Spleen (tissue), 7 donors: Measurements from ENCODE around the gene GSK3B.

Experiments used
- CTCF ChIP-seq, 11 experiments: fragments of 200-600 bp in 7 of 11; fragments of 450-650 bp in 4 of 11; sonication (generic) in 4 of 11; IDR thresholded peaks in 8 of 11; conservative IDR thresholded peaks in 3 of 11; 1 replicate in 7 of 11; 2 replicates in 4 of 11; pipeline versions ENCODE4 v1.4.0 to v1.8.0; 2016 to 2021; ENCODE audit warnings: antibody characterized with exemption in 11 of 11, inconsistent platforms in 4 of 11, mild to moderate bottlenecking in 1 of 11
- POLR2A ChIP-seq, 3 donors: fragments of 450-650 bp; IDR thresholded peaks; one replicate each; pipeline ENCODE4 v1.5.1; 2017; ENCODE audit warnings: antibody characterized with exemption in 3 of 3, mild to moderate bottlenecking in 1 of 3
- donor health status: DM: no; HTN: no; CAD: no; lungs with moderate emphysema.
- donor health status: DM: no; HTN: no; CAD: no.
- donor health status: DM: no; HTN: no; CAD: no.

GRCh38 chr3:119808843-119809242 is 285.4 kb downstream of the GSK3B start:
- TF ChIP-seq CTCF (IDR thresholded peaks at IDR 0.05 in 8 of 11, conservative IDR thresholded peaks at IDR 0.05 in 3 of 11) (no peak), POLR2A (IDR thresholded peaks at IDR 0.05) (no peak)
